SK-N-SH (cell line): Measurements from ENCODE around the gene SCN3A. TPM values are rescaled to one million over a fixed set of nuclear protein-coding genes. Genes with fewer than 3 reads are reported as not detected.

Source experiments
- CTCF ChIA-PET: fragments of 300-600, 350-600 bp; formaldehyde crosslinking; extraction: SDS; loops from one replicate; lab custom pipeline; 2021; lab: Yijun Ruan, JAX
- POLR2A ChIA-PET: fragments of 350-600 bp; sonication (Branson Sonifier 250); formaldehyde crosslinking; extraction: SDS; loops from one replicate; lab custom pipeline; 2020; ENCODE audit warnings: antibody characterized with exemption, inconsistent platforms; lab: Yijun Ruan, JAX
- DNase-seq: peaks from one replicate; pipeline ENCODE4 v3.0.0; 2012
- H2AFZ ChIP-seq: fragments of 200-600 bp; sonication (generic); 2 replicates; pipeline ENCODE4 v1.8.1; 2016; ENCODE audit warnings: antibody characterized with exemption, mild to moderate bottlenecking, low read depth
- H3F3A ChIP-seq: fragments of 200-600 bp; sonication (generic); replicated peaks from 2 replicates; pipeline ENCODE3; 2016; ENCODE audit warnings: antibody characterized with exemption, mild to moderate bottlenecking; ENCODE audit not compliant: insufficient read depth
- H3K27ac ChIP-seq, 2 experiments: fragments of 200-500 bp in 1 of 2; fragments of 200-600 bp in 1 of 2; sonication (Bioruptor generic) in 1 of 2; sonication (generic), shearing (Covaris generic) in 1 of 2; 2 replicates each; pipeline versions ENCODE4 v1.5.1 to v1.6.1; 2014 to 2016; ENCODE audit warnings: low read depth in 2 of 2, inconsistent platforms in 1 of 2, low read length in 1 of 2, mild to moderate bottlenecking in 1 of 2, mixed read lengths in 1 of 2
- H3K27me3 ChIP-seq: fragments of 200-600 bp; sonication (generic), shearing (Covaris generic); 2 replicates; pipeline ENCODE4 v1.6.1; 2016; ENCODE audit warnings: mixed run types; ENCODE audit not compliant: insufficient read depth
- H3K36me3 ChIP-seq, 2 experiments: fragments of 200-500 bp in 1 of 2; fragments of 200-600 bp in 1 of 2; sonication (Bioruptor generic) in 1 of 2; sonication (generic) in 1 of 2; replicated peaks in 1 of 2; 2 replicates each; pipeline versions ENCODE3 to v1.5.1; 2014 to 2016; ENCODE audit warnings: low read length in 1 of 2, mild to moderate bottlenecking in 1 of 2; ENCODE audit not compliant: insufficient read depth in 2 of 2, control insufficient read depth in 1 of 2
- H3K4me1 ChIP-seq, 2 experiments: fragments of 200-500 bp in 1 of 2; fragments of 200-600 bp in 1 of 2; sonication (Bioruptor generic) in 1 of 2; sonication (generic), shearing (Covaris generic) in 1 of 2; 2 replicates each; pipeline versions ENCODE4 v1.5.1 to v1.6.1; 2014 to 2016; ENCODE audit warnings: low read depth in 1 of 2, low read length in 1 of 2, mixed run types in 1 of 2; ENCODE audit not compliant: insufficient read depth in 2 of 2, control insufficient read depth in 1 of 2
- H3K4me2 ChIP-seq: fragments of 200-600 bp; sonication (generic), shearing (Covaris generic); 2 replicates; pipeline ENCODE4 v1.6.1; 2017; ENCODE audit warnings: mixed run types
- H3K4me3 ChIP-seq, 2 experiments: fragments of 200-500 bp in 1 of 2; fragments of 200-600 bp in 1 of 2; sonication (Bioruptor generic) in 1 of 2; sonication (generic), shearing (Covaris generic) in 1 of 2; 2 replicates each; pipeline versions ENCODE4 v1.5.1 to v1.8.1; 2014 to 2016; ENCODE audit warnings: low read depth in 2 of 2, inconsistent platforms in 1 of 2, low read length in 1 of 2, mild to moderate bottlenecking in 1 of 2, mixed read lengths in 1 of 2, moderate library complexity in 1 of 2
- H3K79me2 ChIP-seq: fragments of 200-600 bp; sonication (generic); 2 replicates; pipeline ENCODE4 v1.8.1; 2017; ENCODE audit warnings: mild to moderate bottlenecking; ENCODE audit not compliant: insufficient read depth
- H3K9ac ChIP-seq: fragments of 200-600 bp; sonication (generic); 2 replicates; pipeline ENCODE4 v1.6.1; 2017; ENCODE audit warnings: mixed run types
- H3K9me2 ChIP-seq: fragments of 200-600 bp; sonication (generic); 2 replicates; pipeline ENCODE4 v1.6.1; 2017; ENCODE audit warnings: mixed run types
- H3K9me3 ChIP-seq: fragments of 200-600 bp; sonication (generic); 2 replicates; pipeline ENCODE4 v1.6.1; 2017; ENCODE audit warnings: mixed run types, mild to moderate bottlenecking, moderate library complexity
- H4K20me1 ChIP-seq: fragments of 200-600 bp; sonication (generic); 2 replicates; pipeline ENCODE4 v1.6.1; 2017; ENCODE audit warnings: mild to moderate bottlenecking, mixed run types; ENCODE audit not compliant: insufficient read depth
- CHD2 ChIP-seq: fragments of 150-350 bp; IDR thresholded peaks from 2 replicates; pipeline ENCODE4 v1.6.1; 2018; ENCODE audit warnings: low read length; ENCODE audit not compliant: partially characterized antibody
- ELF1 ChIP-seq: IDR thresholded peaks from 2 replicates; pipeline ENCODE4 v1.4.0; 2012
- EZH2phosphoT487 ChIP-seq: fragments of 200-600 bp; sonication (generic); IDR thresholded peaks from 2 replicates; pipeline ENCODE4 v1.6.1; 2017; ENCODE audit warnings: low read depth, mixed run types, mild to moderate bottlenecking, antibody characterized with exemption, moderate library complexity, borderline replicate concordance
- GABPA ChIP-seq: IDR thresholded peaks from 2 replicates; pipeline ENCODE4 v1.4.0; 2012; ENCODE audit warnings: low read depth, mild to moderate bottlenecking
- MXI1 ChIP-seq: IDR thresholded peaks from 2 replicates; pipeline ENCODE4 v1.6.1; 2012; ENCODE audit warnings: mild to moderate bottlenecking, low read depth, low read length, improper control_type of control experiment
- POLR2AphosphoS5 ChIP-seq: IDR thresholded peaks from 2 replicates; pipeline ENCODE4 v1.6.1; 2012; ENCODE audit warnings: low read depth, low read length
- RAD21 ChIP-seq: IDR thresholded peaks from 2 replicates; pipeline ENCODE4 v1.6.1; 2012; ENCODE audit warnings: mild to moderate bottlenecking, low read length
- RCOR1 ChIP-seq: fragments of 150-350 bp; IDR thresholded peaks from 2 replicates; pipeline ENCODE4 v1.6.1; 2017; ENCODE audit warnings: antibody characterized with exemption, low read length
- RXRA ChIP-seq: IDR thresholded peaks from 2 replicates; pipeline ENCODE4 v1.4.0; 2012; ENCODE audit warnings: low read depth, mild to moderate bottlenecking, borderline replicate concordance
- SMC3 ChIP-seq: IDR thresholded peaks from 2 replicates; pipeline ENCODE4 v1.6.1; 2012; ENCODE audit warnings: low read depth, low read length, improper control_type of control experiment
- TAF1 ChIP-seq: IDR thresholded peaks from 2 replicates; pipeline ENCODE4 v1.6.1; 2012; ENCODE audit warnings: low read depth, mild to moderate bottlenecking, low read length, moderate library complexity, borderline replicate concordance
- YY1 ChIP-seq: IDR thresholded peaks from 2 replicates; pipeline ENCODE4 v1.4.0; 2012; ENCODE audit warnings: low read depth, mild to moderate bottlenecking
- polyA plus RNA-seq, 3 experiments: library from polyadenylated mRNA; depleted of rRNA; stranded (reverse); fragments of >200 nt; gene quantifications; 2 replicates each; pipeline ENCODE4 v1.2.3, GENCODE V29; 2012
- TF ChIP-seq, protein P1 (sequence below): fragments of 200-600 bp; sonication (generic); IDR thresholded peaks from 2 replicates; pipeline ENCODE4 v1.6.1; 2017; ENCODE audit warnings: antibody characterized with exemption, mild to moderate bottlenecking, moderate library complexity
- TF ChIP-seq, protein P2 (sequence below): IDR thresholded peaks from 2 replicates; pipeline ENCODE4 v1.6.1; 2012; ENCODE audit warnings: mild to moderate bottlenecking, low read depth, low read length, moderate library complexity
- TF ChIP-seq, protein P3 (sequence below): IDR thresholded peaks from 2 replicates; pipeline ENCODE4 v1.4.0; 2012; ENCODE audit warnings: low read depth

SCN3A gene
- polyA plus RNA-seq, 1 of the 3 experiments (the other 2 are of a cell fraction), result 0.33 TPM

DNA sequence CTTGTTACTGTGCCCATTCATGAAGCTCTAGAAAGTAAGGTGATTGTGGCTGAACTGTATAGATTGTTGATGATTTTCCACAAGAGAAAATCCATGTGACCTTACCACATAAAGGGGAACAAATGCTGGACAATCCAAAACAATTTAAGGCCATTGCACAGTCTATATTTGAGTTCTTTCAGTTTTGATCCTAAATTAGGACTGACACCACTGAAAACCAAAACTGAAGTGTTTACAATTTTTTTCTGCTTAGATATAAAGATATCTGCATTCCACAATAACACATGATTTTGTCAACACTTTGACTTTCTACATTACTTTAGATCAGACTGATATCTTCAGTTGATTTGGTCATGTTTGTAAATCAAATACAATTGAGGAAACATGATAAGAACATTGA lies 124.9 kb downstream of the SCN3A start:
- H2AFZ ChIP-seq, result no peak overlapping the region
- H3K9me2 ChIP-seq, result no peaks in the 10 kb centered on the region
- no peaks in the 10 kb centered on the region for H4K20me1 ChIP-seq
- H3K36me3 ChIP-seq, result no peaks in the 10 kb centered on the region
- H3K27me3 ChIP-seq, result no peaks in the 10 kb centered on the region
- TF ChIP-seq, protein P1, sequence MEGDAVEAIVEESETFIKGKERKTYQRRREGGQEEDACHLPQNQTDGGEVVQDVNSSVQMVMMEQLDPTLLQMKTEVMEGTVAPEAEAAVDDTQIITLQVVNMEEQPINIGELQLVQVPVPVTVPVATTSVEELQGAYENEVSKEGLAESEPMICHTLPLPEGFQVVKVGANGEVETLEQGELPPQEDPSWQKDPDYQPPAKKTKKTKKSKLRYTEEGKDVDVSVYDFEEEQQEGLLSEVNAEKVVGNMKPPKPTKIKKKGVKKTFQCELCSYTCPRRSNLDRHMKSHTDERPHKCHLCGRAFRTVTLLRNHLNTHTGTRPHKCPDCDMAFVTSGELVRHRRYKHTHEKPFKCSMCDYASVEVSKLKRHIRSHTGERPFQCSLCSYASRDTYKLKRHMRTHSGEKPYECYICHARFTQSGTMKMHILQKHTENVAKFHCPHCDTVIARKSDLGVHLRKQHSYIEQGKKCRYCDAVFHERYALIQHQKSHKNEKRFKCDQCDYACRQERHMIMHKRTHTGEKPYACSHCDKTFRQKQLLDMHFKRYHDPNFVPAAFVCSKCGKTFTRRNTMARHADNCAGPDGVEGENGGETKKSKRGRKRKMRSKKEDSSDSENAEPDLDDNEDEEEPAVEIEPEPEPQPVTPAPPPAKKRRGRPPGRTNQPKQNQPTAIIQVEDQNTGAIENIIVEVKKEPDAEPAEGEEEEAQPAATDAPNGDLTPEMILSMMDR, result no peak
- TF ChIP-seq GABPA (no peak), CHD2 (no peak), EZH2phosphoT487 (no peak), SMC3 (no peak), YY1 (no peak), TAF1 (no peak), ELF1 (no peak), RXRA (no peak), RCOR1 (no peak), POLR2AphosphoS5 (no peak), MXI1 (no peak), RAD21 (no peak)
- TF ChIP-seq, protein P2, sequence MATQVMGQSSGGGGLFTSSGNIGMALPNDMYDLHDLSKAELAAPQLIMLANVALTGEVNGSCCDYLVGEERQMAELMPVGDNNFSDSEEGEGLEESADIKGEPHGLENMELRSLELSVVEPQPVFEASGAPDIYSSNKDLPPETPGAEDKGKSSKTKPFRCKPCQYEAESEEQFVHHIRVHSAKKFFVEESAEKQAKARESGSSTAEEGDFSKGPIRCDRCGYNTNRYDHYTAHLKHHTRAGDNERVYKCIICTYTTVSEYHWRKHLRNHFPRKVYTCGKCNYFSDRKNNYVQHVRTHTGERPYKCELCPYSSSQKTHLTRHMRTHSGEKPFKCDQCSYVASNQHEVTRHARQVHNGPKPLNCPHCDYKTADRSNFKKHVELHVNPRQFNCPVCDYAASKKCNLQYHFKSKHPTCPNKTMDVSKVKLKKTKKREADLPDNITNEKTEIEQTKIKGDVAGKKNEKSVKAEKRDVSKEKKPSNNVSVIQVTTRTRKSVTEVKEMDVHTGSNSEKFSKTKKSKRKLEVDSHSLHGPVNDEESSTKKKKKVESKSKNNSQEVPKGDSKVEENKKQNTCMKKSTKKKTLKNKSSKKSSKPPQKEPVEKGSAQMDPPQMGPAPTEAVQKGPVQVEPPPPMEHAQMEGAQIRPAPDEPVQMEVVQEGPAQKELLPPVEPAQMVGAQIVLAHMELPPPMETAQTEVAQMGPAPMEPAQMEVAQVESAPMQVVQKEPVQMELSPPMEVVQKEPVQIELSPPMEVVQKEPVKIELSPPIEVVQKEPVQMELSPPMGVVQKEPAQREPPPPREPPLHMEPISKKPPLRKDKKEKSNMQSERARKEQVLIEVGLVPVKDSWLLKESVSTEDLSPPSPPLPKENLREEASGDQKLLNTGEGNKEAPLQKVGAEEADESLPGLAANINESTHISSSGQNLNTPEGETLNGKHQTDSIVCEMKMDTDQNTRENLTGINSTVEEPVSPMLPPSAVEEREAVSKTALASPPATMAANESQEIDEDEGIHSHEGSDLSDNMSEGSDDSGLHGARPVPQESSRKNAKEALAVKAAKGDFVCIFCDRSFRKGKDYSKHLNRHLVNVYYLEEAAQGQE, result no peak
- TF ChIP-seq, protein P3, sequence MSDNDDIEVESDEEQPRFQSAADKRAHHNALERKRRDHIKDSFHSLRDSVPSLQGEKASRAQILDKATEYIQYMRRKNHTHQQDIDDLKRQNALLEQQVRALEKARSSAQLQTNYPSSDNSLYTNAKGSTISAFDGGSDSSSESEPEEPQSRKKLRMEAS, result no peak
- H3K4me2 ChIP-seq, result no peak overlapping the region
- H3K4me1 ChIP-seq, result no peaks in the 10 kb centered on the region
- H3F3A ChIP-seq, result no peaks in the 10 kb centered on the region
- no peaks in the 10 kb centered on the region for H3K79me2 ChIP-seq
- no peak overlapping the region for H3K9ac ChIP-seq
- H3K9me3 ChIP-seq, result no peaks in the 10 kb centered on the region
- CTCF ChIA-PET, result no interaction called here
- DNase-seq, result no peak
- H3K4me3 ChIP-seq, result no peak overlapping the region
- POLR2A ChIA-PET, result no interaction called here
- no peak overlapping the region for H3K27ac ChIP-seq
